BLaER1 treated with 17β-estradiol and CSF1 and Interleukin-3, amounts not matched to agents 10 nM and 100 nM (cell line): Measurements from ENCODE around the gene COBL.
"Not testable (repeated sequence)": the region's sequence is repeated elsewhere in the genome, so short reads cannot be mapped to it uniquely, and the experiment has no call there.

Experiments
- H3K27ac ChIP-seq, 11 experiments: shearing (Covaris generic); formaldehyde crosslinking; 2 replicates each; pipeline ENCODE4 v1.8.1; 2022
- H3K27me3 ChIP-seq, 11 experiments: shearing (Covaris generic); formaldehyde crosslinking; 2 replicates each; pipeline ENCODE4 v1.8.1; 2022
- H3K36me3 ChIP-seq, 11 experiments: shearing (Covaris generic); formaldehyde crosslinking; 2 replicates each; pipeline ENCODE4 v1.8.1; 2022
- H3K4me1 ChIP-seq, 10 experiments: shearing (Covaris generic); formaldehyde crosslinking; 2 replicates each; pipeline ENCODE4 v1.8.1; 2022
- H3K4me2 ChIP-seq, 11 experiments: shearing (Covaris generic); formaldehyde crosslinking; 2 replicates each; pipeline ENCODE4 v1.8.1; 2022
- H3K4me3 ChIP-seq, 10 experiments: shearing (Covaris generic); formaldehyde crosslinking; 2 replicates each; pipeline ENCODE4 v1.8.1; 2022
- H3K9ac ChIP-seq, 11 experiments: shearing (Covaris generic); formaldehyde crosslinking; 2 replicates each; pipeline ENCODE4 v1.8.1; 2022
- H3K9me3 ChIP-seq, 11 experiments: shearing (Covaris generic); formaldehyde crosslinking; replicated peaks in 1 of 11; 2 replicates each; pipeline ENCODE4 v1.8.1; 2022
- H4K20me1 ChIP-seq, 11 experiments: shearing (Covaris generic); formaldehyde crosslinking; 2 replicates each; pipeline ENCODE4 v1.8.1; 2022
- Cebpa-rat ChIP-seq, 11 experiments: shearing (Covaris generic); IDR thresholded peaks; 2 replicates each; pipeline ENCODE4 v1.8.1; 2022

The COBL gene

DNA sequence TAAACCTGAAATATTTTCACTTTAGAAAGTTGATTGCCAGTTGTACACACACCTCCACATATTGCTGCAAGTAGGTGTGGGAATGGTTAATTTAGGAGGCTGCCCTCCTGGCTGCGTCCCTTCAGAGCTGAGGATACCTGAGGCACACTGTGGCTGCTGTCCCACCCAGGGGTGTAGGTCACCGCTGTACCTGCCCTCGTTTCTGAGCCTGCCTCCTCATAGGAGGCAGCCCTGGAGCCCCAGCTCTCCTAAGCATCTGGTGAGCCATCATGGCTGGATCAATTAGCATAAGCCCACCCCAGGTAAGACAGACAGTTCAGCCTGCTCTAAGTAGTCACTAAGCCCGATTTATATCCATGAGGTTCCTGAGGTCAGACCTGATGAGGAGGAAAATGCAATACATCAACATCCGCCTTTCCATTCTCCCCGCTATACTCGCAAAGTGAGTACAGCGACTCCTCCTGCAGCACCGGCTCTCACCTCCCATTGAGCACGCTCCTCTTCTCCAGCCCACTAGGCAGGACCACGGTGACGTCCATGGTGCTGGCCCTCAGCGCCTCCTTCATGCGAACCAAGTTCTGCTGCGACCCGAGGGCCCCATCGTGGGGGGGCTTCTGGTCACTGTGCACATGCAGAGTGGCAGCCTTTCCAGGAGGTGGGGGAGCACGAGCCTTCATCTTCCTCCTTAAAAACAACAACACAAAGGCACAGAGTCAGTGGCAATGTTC is 97.2 kb downstream of the COBL start:
- H3K27ac ChIP-seq: no peak overlapping the region
- no peak overlapping the region for H3K9ac ChIP-seq
- no peaks in the 10 kb centered on the region for H3K27me3 ChIP-seq
- no peak overlapping the region for H3K4me3 ChIP-seq
- H4K20me1 ChIP-seq: no peaks in the 10 kb centered on the region
- TF ChIP-seq Cebpa-rat (IDR thresholded peaks at IDR 0.05): no peak
- H3K9me3 ChIP-seq: no peaks in the 10 kb centered on the region
- no peaks in the 10 kb centered on the region for H3K36me3 ChIP-seq
- no peaks in the 10 kb centered on the region for H3K4me1 ChIP-seq
- no peak overlapping the region for H3K4me2 ChIP-seq

DNA sequence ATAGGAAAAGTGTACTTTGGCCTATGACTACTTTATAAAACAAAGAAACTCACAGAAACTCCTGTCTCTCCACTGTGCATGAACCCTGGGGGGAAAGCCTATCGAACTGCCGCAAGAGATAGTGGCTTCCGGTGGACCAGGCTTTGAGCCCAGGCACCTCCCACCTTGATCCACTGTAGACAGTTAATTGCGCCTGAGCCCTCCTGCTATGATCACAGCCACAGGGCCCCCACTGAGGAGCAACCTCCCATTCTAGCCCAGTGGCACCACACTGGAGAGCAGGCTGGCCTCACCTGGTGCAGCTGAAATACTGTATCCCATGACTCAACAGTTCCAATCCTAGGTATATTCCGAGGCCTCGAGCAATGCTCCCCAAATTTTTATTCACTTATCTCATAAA is 98.8 kb downstream of the COBL start:
- H3K27ac ChIP-seq: no peak overlapping the region
- no peaks in the 10 kb centered on the region for H4K20me1 ChIP-seq
- no peaks in the 10 kb centered on the region for H3K9me3 ChIP-seq
- H3K27me3 ChIP-seq: no peaks in the 10 kb centered on the region
- H3K4me2 ChIP-seq: no peak overlapping the region
- H3K4me3 ChIP-seq: no peak overlapping the region
- H3K9ac ChIP-seq: no peak overlapping the region
- TF ChIP-seq Cebpa-rat (IDR thresholded peaks at IDR 0.05): no peak
- H3K36me3 ChIP-seq: no peaks in the 10 kb centered on the region
- H3K4me1 ChIP-seq: no peaks in the 10 kb centered on the region

DNA sequence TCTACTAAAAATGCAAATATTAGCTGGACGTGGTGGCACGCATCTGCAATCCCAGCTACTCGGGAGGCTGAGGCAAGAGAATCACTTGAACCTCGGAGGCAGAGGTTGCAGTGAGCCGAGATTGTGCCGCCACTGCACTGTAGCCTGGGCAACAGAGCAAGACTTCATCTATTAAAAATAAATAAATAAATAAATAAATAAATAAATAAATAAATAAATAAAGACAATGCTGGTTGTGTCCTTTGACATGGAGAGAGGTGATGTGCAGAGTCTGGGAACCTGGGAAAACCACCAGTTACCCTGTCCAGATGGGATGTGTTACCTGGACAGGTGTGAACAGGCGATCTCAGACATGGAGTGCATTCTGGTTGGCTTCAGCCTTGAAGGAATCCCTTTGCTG is 102.5 kb downstream of the COBL start:
- no peaks in the 10 kb centered on the region for H3K36me3 ChIP-seq
- no peak for TF ChIP-seq Cebpa-rat (IDR thresholded peaks at IDR 0.05)
- H3K27ac ChIP-seq: no peak overlapping the region
- no peak overlapping the region for H3K9ac ChIP-seq
- H3K4me2 ChIP-seq: no peak overlapping the region
- no peaks in the 10 kb centered on the region for H3K27me3 ChIP-seq
- H3K4me3 ChIP-seq: no peak overlapping the region
- H3K4me1 ChIP-seq: no peaks in the 10 kb centered on the region
- no peaks in the 10 kb centered on the region for H3K9me3 ChIP-seq
- H4K20me1 ChIP-seq: no peaks in the 10 kb centered on the region

DNA sequence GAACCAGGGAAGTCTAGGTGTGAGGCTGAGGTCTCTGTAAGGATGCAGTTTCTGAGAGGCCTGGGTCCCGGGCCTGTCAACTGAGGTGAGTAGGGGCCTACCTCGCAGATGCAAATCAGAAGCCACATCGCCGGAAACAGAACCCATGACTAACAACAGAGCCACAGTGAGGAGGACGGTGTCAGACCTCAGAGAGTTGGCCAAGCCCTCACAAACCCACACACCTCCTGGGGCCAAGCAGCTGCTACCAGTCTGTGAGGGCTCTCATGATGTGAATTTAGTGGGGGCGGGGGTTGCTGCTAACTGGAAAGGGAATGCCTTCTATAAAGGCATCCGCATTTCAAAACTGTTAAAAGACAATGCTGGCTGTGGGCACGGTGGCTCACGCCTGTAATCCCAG is 103.0 kb downstream of the COBL start:
- Histone ChIP-seq H3K9ac (no peak overlapping the region), H3K27ac (no peak overlapping the region), H3K36me3 (no peaks in the 10 kb centered on the region), H3K9me3 (no peaks in the 10 kb centered on the region), H4K20me1 (no peaks in the 10 kb centered on the region), H3K4me1 (no peaks in the 10 kb centered on the region), H3K4me3 (no peak overlapping the region), H3K27me3 (no peaks in the 10 kb centered on the region), H3K4me2 (no peak overlapping the region)
- TF ChIP-seq Cebpa-rat (IDR thresholded peaks at IDR 0.05): no peak

DNA sequence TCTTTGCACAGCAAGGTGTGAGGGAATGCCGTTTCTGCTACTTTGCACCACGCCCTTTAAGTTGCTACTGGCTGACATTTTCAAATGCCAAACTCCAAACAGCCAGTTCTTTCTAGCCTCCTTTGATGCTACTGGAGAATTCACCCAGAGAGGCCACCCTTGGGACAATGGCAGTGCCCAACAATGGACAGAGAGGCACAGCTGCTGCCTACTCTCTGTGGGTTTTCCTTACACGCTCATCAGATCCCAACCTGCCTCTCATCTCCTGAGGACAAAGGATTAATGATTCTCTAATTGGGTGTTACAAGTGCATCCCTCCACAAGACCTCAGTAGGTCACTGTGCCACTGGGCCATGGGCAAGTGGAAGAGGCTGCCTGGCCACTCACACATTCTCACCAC is 105.8 kb downstream of the COBL start:
- TF ChIP-seq Cebpa-rat (IDR thresholded peaks at IDR 0.05): no peak
- Histone ChIP-seq H3K4me3 (no peak overlapping the region), H3K27ac (no peak overlapping the region), H3K4me1 (no peaks in the 10 kb centered on the region), H3K4me2 (no peak overlapping the region), H3K9me3 (peaks cover 5 to 18% (median 10%) of the 10 kb centered on the region in 11 experiments; a peak in 20 of 22 replicates), H3K27me3 (no peaks in the 10 kb centered on the region), H4K20me1 (no peaks in the 10 kb centered on the region), H3K9ac (no peak overlapping the region), H3K36me3 (no peaks in the 10 kb centered on the region)

DNA sequence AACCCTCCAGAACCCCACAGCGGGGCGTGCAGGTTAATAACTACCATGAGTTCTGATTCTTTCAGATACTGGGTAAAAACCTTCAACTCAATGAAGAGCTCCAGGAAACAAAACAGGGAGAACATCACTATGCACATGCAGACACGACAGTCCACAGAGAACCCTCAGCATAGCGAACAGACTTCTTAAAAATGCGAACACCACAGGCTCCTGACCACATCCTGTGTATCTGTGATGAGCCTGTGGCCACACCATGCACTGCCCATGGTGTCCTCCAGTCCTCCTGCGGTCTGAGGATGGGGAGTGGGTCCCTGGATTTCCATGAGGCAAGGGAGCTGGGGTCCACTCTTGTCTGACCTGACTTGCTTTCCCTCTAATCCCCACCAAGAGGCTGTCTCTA is 107.2 kb downstream of the COBL start:
- Histone ChIP-seq H3K4me1 (no peaks in the 10 kb centered on the region), H3K27ac (no peak overlapping the region), H3K9ac (no peak overlapping the region), H3K9me3 (peaks cover 5 to 21% (median 13%) of the 10 kb centered on the region in 11 experiments; a peak in 21 of 22 replicates), H3K36me3 (no peaks in the 10 kb centered on the region), H3K27me3 (no peaks in the 10 kb centered on the region), H3K4me2 (no peak overlapping the region), H4K20me1 (no peaks in the 10 kb centered on the region), H3K4me3 (no peak overlapping the region)
- no peak for TF ChIP-seq Cebpa-rat (IDR thresholded peaks at IDR 0.05)

DNA sequence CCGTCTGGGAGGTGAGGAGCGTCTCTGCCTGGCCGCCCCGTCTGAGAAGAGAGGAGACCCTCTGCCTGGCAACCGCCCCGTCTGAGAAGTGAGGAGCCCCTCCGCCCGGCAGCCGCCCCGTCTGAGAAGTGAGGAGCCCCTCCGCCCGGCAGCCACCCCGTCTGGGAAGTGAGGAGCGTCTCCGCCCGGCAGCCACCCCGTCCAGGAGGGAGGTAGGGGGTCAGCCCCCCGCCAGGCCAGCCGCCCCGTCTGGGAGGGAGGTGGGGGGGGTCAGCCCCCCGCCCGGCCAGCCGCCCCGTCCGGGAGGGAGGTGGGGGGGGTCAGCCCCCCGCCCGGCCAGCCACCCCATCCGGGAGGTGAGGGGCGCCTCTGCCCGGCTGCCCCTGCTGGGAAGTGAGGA is 108.5 kb downstream of the COBL start:
- H3K27ac ChIP-seq, H3K4me2 ChIP-seq, H3K4me1 ChIP-seq, H3K27me3 ChIP-seq, H3K9ac ChIP-seq, H4K20me1 ChIP-seq, H3K36me3 ChIP-seq, H3K4me3 ChIP-seq: not testable (repeated sequence)
- H3K9me3 ChIP-seq: peaks cover 11 to 28% (median 22%) of the 10 kb centered on the region in 11 experiments; a peak in 21 of 22 replicates

DNA sequence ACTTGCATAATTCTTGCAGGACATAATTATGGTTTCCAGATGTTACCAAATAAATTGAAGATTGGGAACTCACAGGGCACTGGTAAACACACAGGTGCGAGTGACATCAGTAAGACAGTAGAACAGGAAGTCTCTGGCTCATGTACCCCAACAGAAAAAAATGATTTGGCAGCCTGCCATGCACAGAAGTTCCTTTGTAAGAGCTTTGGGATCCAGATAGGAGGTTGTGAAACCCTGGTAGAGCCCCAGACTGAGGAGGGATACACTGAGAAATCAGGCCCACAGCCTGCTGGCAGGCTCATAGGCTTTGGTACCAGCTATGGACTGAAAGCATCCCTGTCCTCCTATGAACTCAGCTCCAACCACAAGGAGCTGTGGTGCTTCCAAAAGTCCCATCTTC is 118.0 kb downstream of the COBL start:
- H3K9me3 ChIP-seq: peaks cover 3 to 22% (median 14%) of the 10 kb centered on the region in 11 experiments; a peak in 17 of 22 replicates
- no peak overlapping the region for H3K4me3 ChIP-seq
- no peaks in the 10 kb centered on the region for H3K27me3 ChIP-seq
- peaks cover 5 to 14% (median 10%) of the 10 kb centered on the region in 10 experiments; a peak in 19 of 20 replicates for H3K4me1 ChIP-seq
- H3K27ac ChIP-seq: peak overlapping the region in 7 of 11 experiments; percentile 3 to 50 (median 16); a peak in 5 of 22 replicates
- H4K20me1 ChIP-seq: no peaks in the 10 kb centered on the region
- no peaks in the 10 kb centered on the region for H3K36me3 ChIP-seq
- H3K4me2 ChIP-seq: peak overlapping the region; percentile 26 to 61 (median 47); a peak in 20 of 22 replicates
- TF ChIP-seq Cebpa-rat (IDR thresholded peaks at IDR 0.05): no peak
- no peak overlapping the region for H3K9ac ChIP-seq

DNA sequence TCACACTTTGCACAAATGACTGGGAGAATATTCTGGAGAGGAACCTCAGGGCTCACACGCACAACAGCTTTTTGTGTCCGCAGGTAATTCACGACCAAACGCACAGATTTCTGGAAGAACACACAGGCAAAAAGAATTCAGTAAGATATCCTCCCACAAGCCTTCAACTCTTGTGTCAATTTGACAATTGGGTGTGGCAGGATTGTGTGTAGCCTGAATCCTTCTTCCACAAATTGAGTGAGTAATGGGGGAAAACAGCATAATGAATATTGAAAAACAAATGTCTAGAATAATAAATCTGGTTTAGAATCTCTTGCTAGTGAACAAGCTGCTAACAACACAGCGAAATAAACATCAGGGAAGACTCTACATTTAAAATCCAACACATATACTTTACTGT is 125.6 kb downstream of the COBL start:
- no peaks in the 10 kb centered on the region for H3K9me3 ChIP-seq
- no peak overlapping the region for H3K9ac ChIP-seq
- H3K36me3 ChIP-seq: no peaks in the 10 kb centered on the region
- peaks cover 0 to 9% (median 8%) of the 10 kb centered on the region in 10 experiments; a peak in 12 of 20 replicates for H3K4me1 ChIP-seq
- no peak for TF ChIP-seq Cebpa-rat (IDR thresholded peaks at IDR 0.05)
- no peaks in the 10 kb centered on the region for H4K20me1 ChIP-seq
- no peak overlapping the region for H3K4me2 ChIP-seq
- H3K27me3 ChIP-seq: no peaks in the 10 kb centered on the region
- H3K4me3 ChIP-seq: no peak overlapping the region
- no peak overlapping the region for H3K27ac ChIP-seq

DNA sequence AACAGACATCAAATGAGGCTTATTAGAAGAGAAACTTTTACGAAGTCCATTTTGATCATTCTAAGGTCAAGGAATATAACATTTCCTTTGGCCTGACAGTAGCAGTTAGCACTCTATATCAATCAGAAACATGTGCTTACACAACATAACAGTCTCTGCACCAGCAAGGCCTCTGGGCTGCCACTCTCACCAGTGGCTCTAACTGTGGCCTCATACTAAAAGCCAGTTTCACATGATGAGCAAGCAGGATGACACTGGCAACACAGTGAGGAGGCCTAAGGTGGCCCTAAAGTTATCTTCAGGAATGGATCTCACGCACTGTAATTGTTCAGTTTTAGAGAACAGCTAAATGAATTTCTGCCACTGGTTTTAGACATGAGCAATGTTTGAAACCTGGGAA is 126.8 kb downstream of the COBL start:
- H3K9ac ChIP-seq: no peak overlapping the region
- no peak overlapping the region for H3K27ac ChIP-seq
- H4K20me1 ChIP-seq: no peaks in the 10 kb centered on the region
- H3K27me3 ChIP-seq: no peaks in the 10 kb centered on the region
- no peak overlapping the region for H3K4me2 ChIP-seq
- peaks cover 0 to 9% (median 8%) of the 10 kb centered on the region in 10 experiments; a peak in 12 of 20 replicates for H3K4me1 ChIP-seq
- no peak for TF ChIP-seq Cebpa-rat (IDR thresholded peaks at IDR 0.05)
- H3K9me3 ChIP-seq: no peaks in the 10 kb centered on the region
- H3K36me3 ChIP-seq: no peaks in the 10 kb centered on the region
- H3K4me3 ChIP-seq: no peak overlapping the region
